ENCODE measurements around the gene NF1. TPM values are rescaled to one million over a fixed set of nuclear protein-coding genes. Genes with fewer than 3 reads are reported as not detected.
A peak's percentile ranks its signal among the peaks of the same experiment; 100 is the strongest.

NF1 gene
- polyA plus RNA-seq, 2 of the 4 experiments (the other 2 are of a cell fraction) = 15.9 to 73.2 TPM

DNA sequence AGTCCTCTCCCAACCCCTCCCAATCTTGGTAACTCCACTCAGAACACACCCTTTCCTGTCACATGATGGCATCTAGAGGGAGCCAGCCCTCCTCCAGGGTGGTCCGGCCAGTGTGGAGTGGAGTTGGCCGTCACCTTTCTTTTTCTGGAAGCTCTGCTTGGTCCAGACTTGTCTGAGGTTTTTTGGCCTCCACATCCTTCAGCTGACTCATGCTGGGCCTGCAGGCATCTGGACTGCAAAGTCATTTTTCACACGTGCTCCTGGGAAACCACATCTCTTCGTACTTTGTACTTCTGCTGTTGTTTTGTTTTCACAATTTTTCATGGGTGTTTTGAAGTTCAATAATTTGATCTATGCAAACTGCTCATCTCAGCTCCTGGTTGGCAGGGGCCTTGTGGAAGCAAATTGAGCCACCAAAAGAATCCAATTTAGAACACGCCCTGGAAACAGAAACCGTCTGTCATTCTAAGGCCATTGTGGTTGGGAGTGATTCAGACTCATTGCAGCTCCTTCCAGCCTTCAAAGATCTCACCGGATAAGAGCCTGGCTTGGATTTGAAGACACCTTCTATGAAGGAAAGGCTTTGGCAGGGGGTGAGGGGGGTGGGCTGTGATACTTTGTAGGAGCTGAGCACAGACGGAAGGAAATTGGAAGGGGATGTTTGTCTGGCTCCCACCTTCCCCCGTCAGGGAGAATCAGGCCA is 42.4 kb upstream of the NF1 start:
- H3K4me3 ChIP-seq = no peak overlapping the region

DNA sequence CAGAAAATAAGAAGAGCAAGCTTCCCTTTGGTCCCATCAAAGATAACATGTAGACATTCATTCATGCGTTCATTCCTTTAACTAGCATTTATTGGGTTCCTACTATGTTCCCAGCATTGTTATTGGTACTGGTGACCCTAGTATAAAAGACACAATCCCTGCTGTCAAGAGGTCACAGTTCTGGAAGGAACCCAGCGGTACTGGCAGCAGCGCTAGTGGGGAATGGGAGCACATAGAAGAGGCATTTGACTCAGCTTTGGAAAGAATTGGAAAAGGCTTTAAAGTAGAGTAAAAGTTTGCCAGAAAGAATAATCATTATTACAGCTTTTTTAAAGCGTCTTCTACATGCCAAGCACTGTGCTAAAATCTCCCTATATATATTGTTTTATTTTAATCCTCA is 41.7 kb upstream of the NF1 start:
- ChIA-PET POLR2A (no interaction called here), CTCF (interaction anchor here (0.6 to 1.8 kb wide), 6 partner anchors 12 to 218 kb away, joined by 3 to 5 read pairs (median 3); partner anchors contain the start of gene NF1)
- WGBS (ENCODE audit: missing lambda C conversion rate) = 96% methylated on average over 4 of the region's 4 CpGs
- H3K4me3 ChIP-seq = no peak overlapping the region
- no peak for TF ChIP-seq FOXS1 (CRISPR knock-in tag; IDR thresholded peaks at IDR 0.05)
- TF ChIP-seq, protein P1, sequence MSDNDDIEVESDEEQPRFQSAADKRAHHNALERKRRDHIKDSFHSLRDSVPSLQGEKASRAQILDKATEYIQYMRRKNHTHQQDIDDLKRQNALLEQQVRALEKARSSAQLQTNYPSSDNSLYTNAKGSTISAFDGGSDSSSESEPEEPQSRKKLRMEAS (IDR thresholded peaks at IDR 0.05) = no peak
- TF ChIP-seq FOSL2 (IDR thresholded peaks at IDR 0.05) = no peak
- no peak for TF ChIP-seq FOSL2 (CRISPR knock-in tag; IDR thresholded peaks at IDR 0.05)
- TF ChIP-seq HOXB5 (CRISPR knock-in tag; IDR thresholded peaks at IDR 0.05) = no peak
- TF ChIP-seq MAFK (IDR thresholded peaks at IDR 0.05; ENCODE audit: partially characterized antibody) = no peak
- DNase-seq (ENCODE audit: low read depth in 1 of 2, low spot score in 1 of 2) (no peak), ATAC-seq (no peak), FAIRE-seq (no peak)
- H3K4me2 ChIP-seq = no peak overlapping the region
- peaks cover 8% of the 10 kb centered on the region; the same call in 2 of the 3 replicates for H3K4me1 ChIP-seq
- H3K9me3 ChIP-seq = no peaks in the 10 kb centered on the region
- no peak overlapping the region; a peak in 1 of 6 replicates for H3K27ac ChIP-seq

More for the DNA sequence above, 42.4 kb upstream of the NF1 start:
- ChIA-PET POLR2A (interaction anchor here (0.6 kb wide), 1 partner anchor 42 kb away, joined by 3 read pairs; the partner anchor contains the start of gene NF1), CTCF (interaction anchor here (0.8 to 1.8 kb wide), 4 partner anchors 8 to 164 kb away, joined by 3 to 5 read pairs (median 4); partner anchors contain the start of gene NF1)
- Histone ChIP-seq H3K4me1 (peaks cover 8% of the 10 kb centered on the region; the same call in 2 of the 3 replicates), H3K9me3 (no peaks in the 10 kb centered on the region), H3K4me2 (peak overlapping the region; percentile 0; the same call in 1 of the 3 replicates), H3K27ac (peak overlapping the region in 1 of 2 experiments; percentile 49; a peak in 3 of 6 replicates)
- WGBS (ENCODE audit: missing lambda C conversion rate) = 69% methylated on average over 9 of the region's 9 CpGs
- TF ChIP-seq HOXA7 (CRISPR knock-in tag; IDR thresholded peaks at IDR 0.05) (no peak), EHMT2 (IDR thresholded peaks at IDR 0.05; ENCODE audit: low read depth) (no peak), MAFK (IDR thresholded peaks at IDR 0.05; ENCODE audit: partially characterized antibody) (peak; percentile 46), MAZ (IDR thresholded peaks at IDR 0.05; ENCODE audit: borderline replicate concordance, low read depth, low read length) (no peak), CHD2 (IDR thresholded peaks at IDR 0.05; ENCODE audit: low read length, partially characterized antibody) (no peak), JUNB (IDR thresholded peaks at IDR 0.05) (0 out of 2 replicates have a peak, but pooled peaks have one; percentile 13), TFCP2L1 (CRISPR knock-in tag; IDR thresholded peaks at IDR 0.05) (no peak), ZSCAN20 (CRISPR knock-in tag; IDR thresholded peaks at IDR 0.05) (no peak), TP53 (CRISPR knock-in tag; IDR thresholded peaks at IDR 0.05) (peak; percentile 61; the same call in 1 of the 2 replicates), FOSL2 (IDR thresholded peaks at IDR 0.05) (no peak), FOSL2 (CRISPR knock-in tag; IDR thresholded peaks at IDR 0.05) (peak; percentile 15; the same call in 1 of the 2 replicates), EP300 (IDR thresholded peaks at IDR 0.05) (peak in 1 of 2 experiments; percentile 17; a peak in 1 of 5 replicates), POLR2AphosphoS2 (conservative IDR thresholded peaks at IDR 0.05; ENCODE audit: low read length) (no peak)
- TF ChIP-seq, protein P2, sequence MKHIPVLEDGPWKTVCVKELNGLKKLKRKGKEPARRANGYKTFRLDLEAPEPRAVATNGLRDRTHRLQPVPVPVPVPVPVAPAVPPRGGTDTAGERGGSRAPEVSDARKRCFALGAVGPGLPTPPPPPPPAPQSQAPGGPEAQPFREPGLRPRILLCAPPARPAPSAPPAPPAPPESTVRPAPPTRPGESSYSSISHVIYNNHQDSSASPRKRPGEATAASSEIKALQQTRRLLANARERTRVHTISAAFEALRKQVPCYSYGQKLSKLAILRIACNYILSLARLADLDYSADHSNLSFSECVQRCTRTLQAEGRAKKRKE (CRISPR knock-in tag; IDR thresholded peaks at IDR 0.05; ENCODE audit: low read depth) = peak; percentile 43; the same call in 1 of the 2 replicates
- TF ChIP-seq, protein P3, sequence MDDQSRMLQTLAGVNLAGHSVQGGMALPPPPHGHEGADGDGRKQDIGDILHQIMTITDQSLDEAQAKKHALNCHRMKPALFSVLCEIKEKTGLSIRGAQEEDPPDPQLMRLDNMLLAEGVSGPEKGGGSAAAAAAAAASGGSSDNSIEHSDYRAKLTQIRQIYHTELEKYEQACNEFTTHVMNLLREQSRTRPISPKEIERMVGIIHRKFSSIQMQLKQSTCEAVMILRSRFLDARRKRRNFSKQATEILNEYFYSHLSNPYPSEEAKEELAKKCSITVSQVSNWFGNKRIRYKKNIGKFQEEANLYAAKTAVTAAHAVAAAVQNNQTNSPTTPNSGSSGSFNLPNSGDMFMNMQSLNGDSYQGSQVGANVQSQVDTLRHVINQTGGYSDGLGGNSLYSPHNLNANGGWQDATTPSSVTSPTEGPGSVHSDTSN (IDR thresholded peaks at IDR 0.05) = no peak
- TF ChIP-seq, protein P4, sequence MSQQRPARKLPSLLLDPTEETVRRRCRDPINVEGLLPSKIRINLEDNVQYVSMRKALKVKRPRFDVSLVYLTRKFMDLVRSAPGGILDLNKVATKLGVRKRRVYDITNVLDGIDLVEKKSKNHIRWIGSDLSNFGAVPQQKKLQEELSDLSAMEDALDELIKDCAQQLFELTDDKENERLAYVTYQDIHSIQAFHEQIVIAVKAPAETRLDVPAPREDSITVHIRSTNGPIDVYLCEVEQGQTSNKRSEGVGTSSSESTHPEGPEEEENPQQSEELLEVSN (IDR thresholded peaks at IDR 0.05; ENCODE audit: borderline replicate concordance, low read depth) = peak; percentile 58; the same call in 1 of the 2 replicates
- TF ChIP-seq, protein P1 (IDR thresholded peaks at IDR 0.05) = peak; percentile 71
- TF ChIP-seq, protein P5, sequence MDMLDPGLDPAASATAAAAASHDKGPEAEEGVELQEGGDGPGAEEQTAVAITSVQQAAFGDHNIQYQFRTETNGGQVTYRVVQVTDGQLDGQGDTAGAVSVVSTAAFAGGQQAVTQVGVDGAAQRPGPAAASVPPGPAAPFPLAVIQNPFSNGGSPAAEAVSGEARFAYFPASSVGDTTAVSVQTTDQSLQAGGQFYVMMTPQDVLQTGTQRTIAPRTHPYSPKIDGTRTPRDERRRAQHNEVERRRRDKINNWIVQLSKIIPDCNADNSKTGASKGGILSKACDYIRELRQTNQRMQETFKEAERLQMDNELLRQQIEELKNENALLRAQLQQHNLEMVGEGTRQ (IDR thresholded peaks at IDR 0.05) = 0 out of 2 replicates have a peak, but pooled peaks have one; percentile 3
- ATAC-seq (peak; percentile 68 to 78; a peak in 5 of 6 replicates), FAIRE-seq (no peak), DNase-seq (ENCODE audit: low read depth in 1 of 2, low spot score in 1 of 2) (peak in 1 of 2 experiments; percentile 67)
